ENCODE measurements around the gene SPAG5.

SPAG5 gene

DNA sequence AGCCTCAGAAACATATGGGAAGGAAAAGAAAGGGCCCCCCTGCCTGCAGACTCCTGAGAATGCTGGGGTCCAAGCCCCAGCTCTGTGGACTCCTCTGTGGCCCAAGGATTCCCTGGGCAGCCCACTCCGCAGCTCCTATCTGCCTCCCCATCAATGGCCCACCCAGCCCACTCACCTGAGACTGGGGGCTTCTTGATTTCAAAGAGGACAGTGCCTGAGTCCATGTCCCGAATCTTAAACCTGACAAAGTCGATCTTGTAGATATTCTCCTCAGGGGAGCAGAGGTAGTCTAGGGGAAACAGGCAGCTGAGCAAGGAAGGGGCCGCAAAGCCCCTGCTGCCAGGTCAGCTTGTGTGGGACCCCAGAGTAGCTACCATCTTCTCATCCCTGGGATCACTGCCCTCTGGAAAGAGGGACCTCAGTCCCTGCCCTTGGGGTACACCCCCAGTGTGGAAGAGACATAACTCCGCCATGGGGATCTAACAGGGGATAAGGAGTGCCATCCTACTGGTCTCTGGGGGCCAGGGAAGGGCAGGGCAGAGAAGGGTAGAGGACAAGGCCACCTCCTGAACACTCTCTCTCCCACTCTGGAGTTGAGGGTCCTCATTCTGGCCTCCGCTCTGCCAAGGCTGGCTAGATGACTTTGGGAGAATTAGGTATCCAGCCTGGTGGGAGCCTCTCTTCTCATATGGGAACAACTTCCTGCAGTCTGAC, 50.3 kb downstream of the SPAG5 start:
- Histone ChIP-seq H3K4me2 (ENCODE audit: low read depth, low read length) (no peak overlapping the region), H2AFZ (ENCODE audit: low read length) (no peak overlapping the region)

DNA sequence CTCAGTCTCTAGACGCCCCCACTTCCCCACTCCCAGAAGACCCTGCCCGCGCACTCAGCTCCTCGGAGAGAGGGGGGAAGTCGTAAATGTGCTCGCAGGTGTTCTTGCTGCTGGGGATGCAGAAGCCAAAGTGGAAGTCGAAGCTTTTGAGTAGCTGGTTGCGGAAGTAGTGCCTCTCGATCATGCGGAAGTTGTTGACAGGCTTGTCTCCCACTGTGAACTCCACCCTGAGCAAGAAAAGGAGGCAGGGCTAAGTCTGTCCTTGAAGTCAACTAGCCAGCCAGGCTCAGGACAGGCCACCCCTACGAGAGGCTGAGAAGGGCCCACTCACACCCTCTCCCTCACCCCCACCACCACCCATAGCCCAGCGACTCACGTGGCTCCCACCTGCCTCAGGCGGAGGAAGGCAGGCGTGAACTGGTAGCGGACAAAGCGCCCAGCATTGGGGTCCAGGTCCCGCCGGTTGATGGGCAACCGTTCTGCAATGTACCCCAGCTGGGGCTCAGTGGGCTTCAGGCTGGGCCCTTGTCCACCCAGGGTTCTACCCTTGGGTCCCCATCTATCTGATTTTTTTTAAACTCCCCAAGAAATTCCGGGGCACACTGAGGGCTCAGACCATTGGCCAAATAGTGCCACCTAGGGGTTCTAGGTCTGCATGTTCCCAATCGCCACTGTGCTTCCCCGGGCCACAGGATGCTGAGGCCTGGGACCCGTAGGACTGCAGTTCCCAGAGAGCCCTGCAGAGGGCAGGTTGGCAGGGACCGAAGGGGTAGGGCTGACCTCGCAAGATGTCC, 51.0 kb downstream of the SPAG5 start:
- no peaks in the 10 kb centered on the region for H3K36me3 ChIP-seq (replicated peaks; ENCODE audit: insufficient read depth, low read length)
- no peaks in the 10 kb centered on the region for H3F3A ChIP-seq (ENCODE audit: insufficient read depth, low read length)
- no peaks in the 10 kb centered on the region for H4K20me1 ChIP-seq (ENCODE audit: insufficient read depth, low read length)
- no peak overlapping the region for H3K27ac ChIP-seq (ENCODE audit: low read length)
- no peaks in the 10 kb centered on the region for H3K79me2 ChIP-seq (ENCODE audit: low read length)
- H3K9me3 ChIP-seq (replicated peaks; ENCODE audit: insufficient read depth, low read length) = no peaks in the 10 kb centered on the region
- H3K9me2 ChIP-seq (replicated peaks; ENCODE audit: insufficient read depth, low read length) = no peaks in the 10 kb centered on the region
- H3K4me2 ChIP-seq (ENCODE audit: low read depth, low read length) = no peak overlapping the region
- no peak overlapping the region for H3K4me3 ChIP-seq (ENCODE audit: low read length)
- peak; percentile 79 for DNase-seq
- H3K4me1 ChIP-seq (ENCODE audit: low read length) = peaks cover 3% of the 10 kb centered on the region; the same call in 1 of the 2 replicates
- no peak overlapping the region for H2AFZ ChIP-seq (ENCODE audit: low read length)
- H3K27me3 ChIP-seq (replicated peaks; ENCODE audit: insufficient read depth, low read length) = peaks cover 11% of the 10 kb centered on the region; the same call in 1 of the 2 replicates
- TF ChIP-seq EZH2 (optimal IDR thresholded peaks at IDR 0.05; ENCODE audit: low read depth, low read length) = no peak
- TF ChIP-seq, protein P1, sequence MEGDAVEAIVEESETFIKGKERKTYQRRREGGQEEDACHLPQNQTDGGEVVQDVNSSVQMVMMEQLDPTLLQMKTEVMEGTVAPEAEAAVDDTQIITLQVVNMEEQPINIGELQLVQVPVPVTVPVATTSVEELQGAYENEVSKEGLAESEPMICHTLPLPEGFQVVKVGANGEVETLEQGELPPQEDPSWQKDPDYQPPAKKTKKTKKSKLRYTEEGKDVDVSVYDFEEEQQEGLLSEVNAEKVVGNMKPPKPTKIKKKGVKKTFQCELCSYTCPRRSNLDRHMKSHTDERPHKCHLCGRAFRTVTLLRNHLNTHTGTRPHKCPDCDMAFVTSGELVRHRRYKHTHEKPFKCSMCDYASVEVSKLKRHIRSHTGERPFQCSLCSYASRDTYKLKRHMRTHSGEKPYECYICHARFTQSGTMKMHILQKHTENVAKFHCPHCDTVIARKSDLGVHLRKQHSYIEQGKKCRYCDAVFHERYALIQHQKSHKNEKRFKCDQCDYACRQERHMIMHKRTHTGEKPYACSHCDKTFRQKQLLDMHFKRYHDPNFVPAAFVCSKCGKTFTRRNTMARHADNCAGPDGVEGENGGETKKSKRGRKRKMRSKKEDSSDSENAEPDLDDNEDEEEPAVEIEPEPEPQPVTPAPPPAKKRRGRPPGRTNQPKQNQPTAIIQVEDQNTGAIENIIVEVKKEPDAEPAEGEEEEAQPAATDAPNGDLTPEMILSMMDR (IDR thresholded peaks at IDR 0.05; ENCODE audit: low read length) = peak; percentile 99
- no peak for TF ChIP-seq EZH2phosphoT487 (IDR thresholded peaks at IDR 0.05; ENCODE audit: low read length)
- H3K9ac ChIP-seq (ENCODE audit: low read length) = no peak overlapping the region

More for the DNA sequence above, 50.3 kb downstream of the SPAG5 start:
- no peak overlapping the region for H3K27ac ChIP-seq (ENCODE audit: low read length)
- peaks cover 11% of the 10 kb centered on the region; the same call in 1 of the 2 replicates for H3K27me3 ChIP-seq (replicated peaks; ENCODE audit: insufficient read depth, low read length)
- no peak overlapping the region for H3K9ac ChIP-seq (ENCODE audit: low read length)
- no peaks in the 10 kb centered on the region for H3K79me2 ChIP-seq (ENCODE audit: low read length)
- no peaks in the 10 kb centered on the region for H3K9me2 ChIP-seq (replicated peaks; ENCODE audit: insufficient read depth, low read length)
- H3K4me1 ChIP-seq (ENCODE audit: low read length) = peaks cover 3% of the 10 kb centered on the region; the same call in 1 of the 2 replicates
- TF ChIP-seq EZH2phosphoT487 (IDR thresholded peaks at IDR 0.05; ENCODE audit: low read length) (no peak), EZH2 (optimal IDR thresholded peaks at IDR 0.05; ENCODE audit: low read depth, low read length) (no peak)
- TF ChIP-seq, protein P1 (IDR thresholded peaks at IDR 0.05; ENCODE audit: low read length) = no peak
- no peaks in the 10 kb centered on the region for H3F3A ChIP-seq (ENCODE audit: insufficient read depth, low read length)
- no peak overlapping the region for H3K4me3 ChIP-seq (ENCODE audit: low read length)
- H3K9me3 ChIP-seq (replicated peaks; ENCODE audit: insufficient read depth, low read length) = no peaks in the 10 kb centered on the region
- no peaks in the 10 kb centered on the region for H4K20me1 ChIP-seq (ENCODE audit: insufficient read depth, low read length)
- H3K36me3 ChIP-seq (replicated peaks; ENCODE audit: insufficient read depth, low read length) = no peaks in the 10 kb centered on the region
- DNase-seq = no peak

DNA sequence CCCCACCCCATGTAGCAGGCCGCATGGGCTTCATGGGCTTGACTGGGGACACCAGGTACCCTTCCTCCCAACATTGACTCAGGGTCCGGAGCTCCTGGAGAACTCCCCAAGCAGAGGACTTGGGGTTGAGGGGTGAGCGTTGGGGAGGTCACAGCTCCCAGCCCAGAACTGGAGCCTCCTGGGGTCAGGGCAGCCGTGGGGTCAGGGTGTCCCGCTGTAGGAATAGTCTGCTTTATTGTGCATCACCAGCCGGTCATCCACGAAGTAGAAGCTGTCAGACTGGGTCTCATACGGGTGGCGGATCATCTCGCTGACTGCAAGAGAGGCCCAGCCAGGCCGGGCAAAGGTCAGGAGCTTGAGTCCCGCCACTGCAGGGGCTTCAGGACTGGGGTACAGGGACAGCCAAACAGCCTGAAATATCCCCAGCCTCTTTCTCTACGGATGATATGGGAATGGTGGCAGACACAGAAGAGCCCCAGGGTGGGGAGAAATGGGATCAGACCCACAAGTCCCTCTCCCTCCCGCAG, 51.7 kb downstream of the SPAG5 start:
- TF ChIP-seq EZH2phosphoT487 (IDR thresholded peaks at IDR 0.05; ENCODE audit: low read length) (no peak), EZH2 (optimal IDR thresholded peaks at IDR 0.05; ENCODE audit: low read depth, low read length) (no peak)
- TF ChIP-seq, protein P1 (IDR thresholded peaks at IDR 0.05; ENCODE audit: low read length) = no peak
- H3K9me2 ChIP-seq (replicated peaks; ENCODE audit: insufficient read depth, low read length) = no peaks in the 10 kb centered on the region
- H3K36me3 ChIP-seq (replicated peaks; ENCODE audit: insufficient read depth, low read length) = no peaks in the 10 kb centered on the region
- H3K27me3 ChIP-seq (replicated peaks; ENCODE audit: insufficient read depth, low read length) = peaks cover 11% of the 10 kb centered on the region; the same call in 1 of the 2 replicates
- no peak overlapping the region for H3K9ac ChIP-seq (ENCODE audit: low read length)
- no peaks in the 10 kb centered on the region for H3F3A ChIP-seq (ENCODE audit: insufficient read depth, low read length)
- no peak for DNase-seq
- no peak overlapping the region for H2AFZ ChIP-seq (ENCODE audit: low read length)
- no peak overlapping the region for H3K4me3 ChIP-seq (ENCODE audit: low read length)
- H3K79me2 ChIP-seq (ENCODE audit: low read length) = no peaks in the 10 kb centered on the region
- no peak overlapping the region for H3K27ac ChIP-seq (ENCODE audit: low read length)
- no peak overlapping the region for H3K4me2 ChIP-seq (ENCODE audit: low read depth, low read length)
- 0 out of 2 replicates have a peak, but pooled peaks cover 3% of the 10 kb centered on the region for H3K4me1 ChIP-seq (ENCODE audit: low read length)
- H3K9me3 ChIP-seq (replicated peaks; ENCODE audit: insufficient read depth, low read length) = no peaks in the 10 kb centered on the region
- no peaks in the 10 kb centered on the region for H4K20me1 ChIP-seq (ENCODE audit: insufficient read depth, low read length)
